Aorta (tissue), 5 donors: ENCODE results near the gene PHETA2. TPM values are rescaled to one million over a fixed set of nuclear protein-coding genes. Genes with fewer than 3 reads are reported as not detected.
"Not testable (repeated sequence)": the region's sequence is repeated elsewhere in the genome, so short reads cannot be mapped to it uniquely, and the experiment has no call there.

Experiments
- ATAC-seq: fragments of 200-7000 bp; cut with Tn5 transposase; one replicate; pipeline ENCODE4 v1.9.1; 2022; ENCODE audit warnings: moderate library complexity; ENCODE audit not compliant: low FRiP score
- DNase-seq, 2 donors: peaks; one replicate each; pipeline ENCODE4 v3.0.0-alpha.2; 2020
- H3K27ac ChIP-seq, 2 donors: one replicate each; pipeline ENCODE4 v1.5.1; 2013; ENCODE audit warnings: low read length in 2 of 2, mild to moderate bottlenecking in 2 of 2, moderate library complexity in 2 of 2, control low read depth in 1 of 2, inconsistent platforms in 1 of 2, low read depth in 1 of 2
- H3K27me3 ChIP-seq, 2 donors: one replicate each; pipeline ENCODE4 v1.6.1; 2013; ENCODE audit warnings: control low read depth in 1 of 2, low read length in 1 of 2, mild to moderate bottlenecking in 1 of 2, moderate library complexity in 1 of 2; ENCODE audit not compliant: insufficient read depth in 2 of 2, control insufficient read depth in 1 of 2
- H3K36me3 ChIP-seq, 2 donors: one replicate each; pipeline ENCODE4 v1.6.1; 2013; ENCODE audit warnings: control low read depth in 1 of 2, low read length in 1 of 2, mild to moderate bottlenecking in 1 of 2; ENCODE audit not compliant: insufficient read depth in 2 of 2, control insufficient read depth in 1 of 2
- H3K4me1 ChIP-seq, 2 donors: one replicate each; pipeline ENCODE4 v1.6.1; 2013; ENCODE audit warnings: low read length in 2 of 2, control low read depth in 1 of 2, mild to moderate bottlenecking in 1 of 2, moderate library complexity in 1 of 2; ENCODE audit not compliant: insufficient read depth in 2 of 2, control insufficient read depth in 1 of 2
- H3K4me3 ChIP-seq, 2 donors: one replicate each; pipeline ENCODE4 v1.5.1; 2013; ENCODE audit warnings: low read length in 2 of 2, control low read depth in 1 of 2, mild to moderate bottlenecking in 1 of 2
- H3K9me3 ChIP-seq: one replicate; pipeline ENCODE4 v1.6.1; 2013; ENCODE audit warnings: mild to moderate bottlenecking, low read length; ENCODE audit not compliant: control insufficient read depth
- WGBS, 2 donors: extraction: QIAGEN DNeasy Blood & Tissue Kit; methylation state at CpG; one replicate each; pipeline ENCODE4 v1.1.7; 2013; 5-methylcytosine and 5-hydroxymethylcytosine counted together
- intact Hi-C, 2 donors: fragments of 100-400 bp; cut with DNase I; formaldehyde crosslinking; loops; one replicate each; pipeline versions ENCODE4 v1.14.2 to v1.15.0; 2022
- polyA plus RNA-seq, 2 donors: library from polyadenylated mRNA; stranded (reverse); fragments of 200-250 nt; gene quantifications; one replicate each; pipeline ENCODE4 v1.2.3, GENCODE V29; 2013
- total RNA-seq, 2 donors: library from RNA; stranded (reverse); fragmentation: NEBNext Ultra II Directional; extraction: Animal tissue kit (Norgen Biotek cat#: 25700); gene quantifications; one replicate each; pipeline ENCODE4 v1.2.1, GENCODE V29; 2021
- donor health status: healthy with polysubstance abuse.
- donor health status: Bipolar disorder and iron deficiency.
- donor health status: DM: no; HTN: no; CAD: no.
- donor health status: DM: no; HTN: no; CAD: no.
- donor health status: DM: yes; HTN: yes; CAD: no.

Gene PHETA2
- total and polyA plus RNA-seq, 4 donors, result 12.8 to 24.4 (median 15.5) TPM

GRCh38 chr22:42066937-42067336 is 7.1 kb upstream of the PHETA2 start:
- intact Hi-C loops, result no loop called here

GRCh38 chr22:42067671-42068251 is 6.3 kb upstream of the PHETA2 start:
- intact Hi-C loops, result no loop called here
- ATAC-seq (no peak), DNase-seq (no peak)
- 88 to 98% methylated on average over 14 of the region's 14 CpGs for WGBS, 2 donors
- H3K27me3 ChIP-seq, result no peaks in the 10 kb centered on the region
- no peaks in the 10 kb centered on the region for H3K4me1 ChIP-seq
- H3K36me3 ChIP-seq, result no peaks in the 10 kb centered on the region
- no peak overlapping the region for H3K4me3 ChIP-seq
- H3K27ac ChIP-seq, result no peak overlapping the region
- H3K9me3 ChIP-seq, result no peaks in the 10 kb centered on the region

More at GRCh38 chr22:42066937-42067336, 7.1 kb upstream of the PHETA2 start:
- no peaks in the 10 kb centered on the region for H3K9me3 ChIP-seq
- no peak for DNase-seq
- H3K27me3 ChIP-seq, result no peaks in the 10 kb centered on the region
- ATAC-seq, result no peak
- H3K36me3 ChIP-seq, result peaks cover 0 to 2% of the 10 kb centered on the region in 2 donors
- WGBS, 2 donors, result 94 to 96% methylated on average over 10 of the region's 10 CpGs
- no peak overlapping the region for H3K4me3 ChIP-seq
- no peak overlapping the region for H3K27ac ChIP-seq
- H3K4me1 ChIP-seq, result no peaks in the 10 kb centered on the region

- Histone ChIP-seq H3K36me3 (no peaks in the 10 kb centered on the region), H3K27ac (no peak overlapping the region), H3K27me3 (no peaks in the 10 kb centered on the region), H3K9me3 (no peaks in the 10 kb centered on the region), H3K4me1 (no peaks in the 10 kb centered on the region), H3K4me3 (no peak overlapping the region)
- no peak for ATAC-seq
- WGBS, 2 donors, result 96 to 99% methylated on average over 4 of the region's 4 CpGs
- intact Hi-C loops, result no loop called here
- no peak for DNase-seq
Measured at GRCh38 chr22:42068291-42068690, 5.8 kb upstream of the PHETA2 start.

- H3K27ac ChIP-seq, result peak overlapping the region in 1 of 2 donors; percentile 30
- ATAC-seq (no peak), DNase-seq (no peak)
- intact Hi-C loops, result loop anchor here in 1 of 2 donors (5.0 kb wide), 1 partner anchor 383 kb away; the partner anchor contains the start of gene SNU13
- WGBS, 2 donors, result 19 to 22% methylated on average over 19 of the region's 19 CpGs
- no peaks in the 10 kb centered on the region for H3K4me1 ChIP-seq
- H3K4me3 ChIP-seq, result peak overlapping the region; percentile 26 to 51
- no peaks in the 10 kb centered on the region for H3K36me3 ChIP-seq
- H3K27me3 ChIP-seq, result no peaks in the 10 kb centered on the region
- H3K9me3 ChIP-seq, result no peaks in the 10 kb centered on the region
Measured at GRCh38 chr22:42069801-42070516, 4.1 kb upstream of the PHETA2 start.

GRCh38 chr22:42070517-42071422 is 3.3 kb upstream of the PHETA2 start, which contains the start of gene NAGA:
NAGA (minus strand) TSS chr22:42070812; CDS start chr22:42070297, 515 bp downstream.
- peak within 1 kb of the TSS in 1 of 2 donors; percentile 81 for H3K27ac ChIP-seq
- H3K4me3 ChIP-seq, result peak within 1 kb of the TSS; percentile 26 to 51
- intact Hi-C loops, result loop anchor here in 1 of 2 donors (5.0 kb wide), 1 partner anchor 383 kb away; the partner anchor contains the start of gene SNU13
- H3K36me3 ChIP-seq, result no peaks in the 10 kb centered on the region
- no peaks in the 10 kb centered on the region for H3K27me3 ChIP-seq
- H3K9me3 ChIP-seq, result no peaks in the 10 kb centered on the region
- 0% methylated on average over 56 of the region's 56 CpGs for WGBS, 2 donors
- DNase-seq (peak; percentile 98), ATAC-seq (peak; percentile 94)
- no peaks in the 10 kb centered on the region for H3K4me1 ChIP-seq

GRCh38 chr22:42071508-42071907 is 2.5 kb upstream of the PHETA2 start:
- not testable (repeated sequence) for H3K9me3 ChIP-seq, H3K27me3 ChIP-seq, ATAC-seq, H3K27ac ChIP-seq, H3K4me1 ChIP-seq, H3K4me3 ChIP-seq, DNase-seq, H3K36me3 ChIP-seq
- WGBS, 2 donors, result 60 to 66% methylated on average over 7 of the region's 7 CpGs
- intact Hi-C loops, result loop anchor here in 1 of 2 donors (5.0 kb wide), 1 partner anchor 384 kb away; the partner anchor contains the start of gene SNU13

GRCh38 chr22:42072606-42073330 is 1.3 kb upstream of the PHETA2 start:
- Histone ChIP-seq H3K27me3 (no peaks in the 10 kb centered on the region), H3K4me1 (no peaks in the 10 kb centered on the region), H3K9me3 (no peaks in the 10 kb centered on the region), H3K4me3 (no peak overlapping the region), H3K36me3 (no peaks in the 10 kb centered on the region), H3K27ac (no peak overlapping the region)
- DNase-seq, result no peak
- ATAC-seq, result no peak
- intact Hi-C loops, result loop anchor here in 1 of 2 donors (5.0 kb wide), 1 partner anchor 385 kb away; the partner anchor contains the start of gene SNU13
- 86 to 92% methylated on average over 8 of the region's 8 CpGs for WGBS, 2 donors

- H3K4me1 ChIP-seq, result no peaks in the 10 kb centered on the region
- intact Hi-C loops, result loop anchor here in 1 of 2 donors (5.0 kb wide), 1 partner anchor 386 kb away; the partner anchor contains the start of gene SNU13
- peak overlapping the region in 1 of 2 donors; percentile 80 for H3K4me3 ChIP-seq
- ATAC-seq, result no peak
- 61 to 64% methylated on average over 13 to 14 of the region's 14 CpGs for WGBS, 2 donors
- no peaks in the 10 kb centered on the region for H3K9me3 ChIP-seq
- DNase-seq, result no peak
- H3K27me3 ChIP-seq, result no peaks in the 10 kb centered on the region
- H3K36me3 ChIP-seq, result no peaks in the 10 kb centered on the region
- H3K27ac ChIP-seq, result peak overlapping the region in 1 of 2 donors; percentile 92
Measured at GRCh38 chr22:42073621-42074041, 417 bp upstream of the PHETA2 start.
